ENCODE results near the gene DSE.

Gene DSE

DNA sequence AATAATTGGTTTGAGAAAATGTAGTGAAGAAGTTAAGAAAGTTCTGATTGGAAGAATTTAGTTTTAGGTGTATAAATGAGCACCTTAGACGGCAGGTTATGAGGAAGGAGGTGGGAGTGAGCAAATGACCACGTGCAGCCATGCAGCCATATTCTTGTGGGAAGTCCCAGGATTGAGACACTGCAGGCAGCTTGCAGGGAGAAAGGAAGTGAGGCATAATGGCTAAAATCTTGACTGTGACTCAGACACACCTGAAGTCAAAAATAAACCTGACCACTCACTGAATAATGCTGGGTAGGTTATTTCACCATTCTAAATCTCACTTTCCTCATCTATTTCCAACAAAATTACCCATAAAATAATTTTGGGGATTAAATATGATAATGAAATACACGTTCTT is 16.6 kb downstream of the DSE start:
- no peak for DNase-seq (ENCODE audit: low read depth)

- no peak for DNase-seq (ENCODE audit: low read depth)
Observed at GRCh38 chr6:116388924-116389323, 18.2 kb downstream of the DSE start.

DNA sequence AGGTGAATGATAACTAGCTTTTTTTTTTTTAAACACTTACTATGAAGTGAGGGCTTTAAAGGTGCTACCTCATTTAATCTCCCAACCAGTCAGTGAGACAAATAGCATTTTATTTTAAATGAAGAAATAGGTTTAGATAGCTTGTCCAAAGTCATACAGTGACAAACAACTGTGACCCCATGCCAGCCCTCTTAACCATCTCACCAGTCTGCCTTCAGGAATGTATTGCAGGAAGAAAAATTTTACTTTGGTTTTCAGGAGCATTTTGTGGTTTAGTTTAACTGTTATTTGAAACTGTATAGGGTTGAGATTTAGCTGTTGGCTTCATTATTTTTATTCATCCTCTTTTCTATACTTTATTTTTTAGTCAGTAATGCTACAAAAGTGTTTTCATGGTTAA is 18.6 kb downstream of the DSE start:
- DNase-seq (ENCODE audit: low read depth): no peak

DNA sequence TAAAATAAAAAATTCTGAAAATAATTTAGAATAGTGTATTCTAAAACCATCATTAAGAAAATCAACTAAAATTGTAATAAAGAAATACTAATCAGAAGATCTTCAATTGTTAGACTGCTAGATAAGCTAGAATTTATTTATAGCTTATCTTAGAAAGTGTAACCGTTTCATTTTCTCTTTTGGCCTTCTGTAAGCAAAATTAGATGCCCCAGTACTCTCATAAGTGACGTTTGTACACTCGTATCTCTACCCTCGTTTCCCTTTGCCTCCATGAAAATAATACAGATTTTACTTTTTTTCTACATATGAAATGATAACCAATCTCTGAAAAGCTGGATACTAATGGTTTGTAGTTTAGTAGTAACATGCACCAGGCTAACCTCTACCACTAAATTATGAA is 19.8 kb downstream of the DSE start:
- DNase-seq (ENCODE audit: low read depth): no peak

DNA sequence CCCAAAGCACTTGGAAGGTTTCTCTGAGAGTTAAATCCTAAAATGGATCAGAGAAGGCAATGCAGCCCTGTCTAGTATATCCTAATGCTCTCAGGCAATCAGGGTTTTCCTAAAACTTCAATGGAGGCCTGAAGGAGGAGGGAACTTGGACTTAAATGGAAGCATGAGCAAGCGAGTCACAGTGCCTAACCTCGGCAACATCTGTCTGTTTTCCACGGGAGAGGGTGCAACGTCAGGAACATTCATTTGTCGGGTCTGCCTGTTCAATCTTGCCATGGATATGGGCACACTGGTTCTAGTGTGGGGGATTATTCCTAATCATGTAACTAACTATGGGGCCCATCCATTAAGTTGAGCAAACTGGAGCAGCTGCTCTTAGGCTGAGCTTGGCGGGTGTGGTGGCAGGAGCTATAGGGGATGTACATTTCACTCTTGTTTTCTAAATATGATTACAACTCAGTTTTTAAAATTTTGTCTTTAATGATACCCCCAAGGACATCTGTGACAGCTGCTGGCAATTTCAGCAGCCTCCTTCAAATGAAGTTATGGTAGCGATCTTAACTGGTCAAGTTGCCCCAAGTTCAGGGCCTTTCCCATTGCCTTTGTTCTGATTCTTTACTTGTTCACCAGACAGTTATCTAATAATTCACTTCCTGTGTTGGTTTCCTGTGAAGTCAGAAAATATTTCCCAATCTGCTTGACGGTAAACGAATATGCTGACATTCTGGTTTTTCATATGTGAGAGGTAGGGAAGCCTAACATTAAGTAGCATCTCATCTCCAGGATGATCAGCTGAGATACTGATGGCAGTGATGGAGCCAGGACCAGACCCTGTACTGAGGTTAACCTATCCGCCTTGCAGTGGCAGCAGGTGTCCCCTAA is 21.6 kb downstream of the DSE start:
- DNase-seq (ENCODE audit: low read depth): no peak

DNA sequence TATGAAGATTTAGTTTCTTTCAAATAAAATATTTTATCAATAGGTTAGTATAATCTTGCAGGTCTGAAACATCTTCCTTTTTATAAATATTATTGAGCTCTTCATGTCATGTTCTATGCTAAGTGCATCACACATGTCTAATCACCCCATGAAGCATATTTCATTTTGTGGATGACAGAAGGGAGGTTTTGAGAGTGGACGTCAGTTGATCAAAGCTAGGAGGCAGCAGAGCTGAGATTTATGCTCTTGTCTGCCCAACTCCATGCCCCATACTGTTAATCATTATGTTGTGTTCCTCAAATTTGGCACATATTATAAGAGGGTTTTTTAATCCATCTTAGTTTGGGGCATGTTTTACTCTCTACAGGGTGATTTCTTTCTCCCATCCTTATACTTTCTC is 22.7 kb downstream of the DSE start:
- DNase-seq (ENCODE audit: low read depth): no peak

GRCh38 chr6:116395647-116396046 is 24.9 kb downstream of the DSE start:
- DNase-seq (ENCODE audit: low read depth): no peak

GRCh38 chr6:116396441-116396840 is 25.7 kb downstream of the DSE start:
- no peak for DNase-seq (ENCODE audit: low read depth)

GRCh38 chr6:116397914-116398313 is 27.2 kb downstream of the DSE start:
- no peak for DNase-seq (ENCODE audit: low read depth)

DNA sequence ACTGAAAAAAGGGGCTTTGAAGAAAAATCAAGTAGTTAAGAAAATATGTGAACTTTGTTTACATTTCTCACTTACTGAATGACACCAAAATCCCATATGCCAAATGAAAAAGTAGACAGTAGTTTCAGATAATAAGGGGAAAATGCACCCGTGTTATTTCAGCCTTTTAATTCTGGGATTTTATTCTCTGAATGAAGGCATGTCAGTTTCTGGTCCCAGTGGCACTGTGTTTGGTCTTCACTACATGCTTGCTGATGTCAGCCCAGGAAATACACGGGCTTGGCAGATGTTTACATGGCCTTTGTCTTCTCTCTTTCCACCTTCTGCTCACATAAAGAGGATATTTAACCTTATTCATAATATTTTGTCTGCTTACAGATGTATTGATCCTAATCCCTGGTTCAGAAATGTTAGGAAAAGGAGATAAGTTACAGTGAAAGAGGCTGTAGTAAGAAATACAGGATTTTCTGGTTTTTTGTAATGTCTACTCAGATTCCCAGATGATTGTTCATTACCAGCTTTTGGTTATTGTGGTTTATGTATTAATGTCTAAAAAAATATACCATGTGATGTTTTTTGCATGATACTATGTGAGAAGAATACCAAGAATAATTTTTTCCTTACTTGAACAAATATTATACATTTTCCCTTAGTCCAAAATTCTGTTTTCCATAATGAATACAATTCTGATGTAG is 27.7 kb downstream of the DSE start:
- no peak for DNase-seq (ENCODE audit: low read depth)

- DNase-seq (ENCODE audit: low read depth): no peak
Observed at GRCh38 chr6:116399287-116399686, 28.5 kb downstream of the DSE start.

DNA sequence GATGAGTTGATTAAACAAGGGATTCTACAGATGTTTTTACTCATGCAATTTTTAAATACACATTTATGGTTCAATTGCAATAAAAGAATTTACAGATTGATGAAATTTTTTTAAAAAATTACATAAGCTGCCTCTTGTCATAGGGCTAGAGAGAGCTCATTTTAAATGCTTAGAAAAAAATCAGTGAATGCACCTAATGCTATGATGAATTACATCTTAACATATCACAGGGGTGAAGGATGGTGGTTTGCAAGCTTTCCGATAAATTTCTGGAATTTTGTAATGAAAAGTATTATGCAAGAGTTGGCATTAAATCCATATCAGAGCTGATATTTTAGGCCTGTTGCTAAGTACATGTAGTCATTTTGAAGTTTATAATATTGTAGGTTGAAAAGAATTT is 29.6 kb downstream of the DSE start:
- DNase-seq (ENCODE audit: low read depth): no peak

DNA sequence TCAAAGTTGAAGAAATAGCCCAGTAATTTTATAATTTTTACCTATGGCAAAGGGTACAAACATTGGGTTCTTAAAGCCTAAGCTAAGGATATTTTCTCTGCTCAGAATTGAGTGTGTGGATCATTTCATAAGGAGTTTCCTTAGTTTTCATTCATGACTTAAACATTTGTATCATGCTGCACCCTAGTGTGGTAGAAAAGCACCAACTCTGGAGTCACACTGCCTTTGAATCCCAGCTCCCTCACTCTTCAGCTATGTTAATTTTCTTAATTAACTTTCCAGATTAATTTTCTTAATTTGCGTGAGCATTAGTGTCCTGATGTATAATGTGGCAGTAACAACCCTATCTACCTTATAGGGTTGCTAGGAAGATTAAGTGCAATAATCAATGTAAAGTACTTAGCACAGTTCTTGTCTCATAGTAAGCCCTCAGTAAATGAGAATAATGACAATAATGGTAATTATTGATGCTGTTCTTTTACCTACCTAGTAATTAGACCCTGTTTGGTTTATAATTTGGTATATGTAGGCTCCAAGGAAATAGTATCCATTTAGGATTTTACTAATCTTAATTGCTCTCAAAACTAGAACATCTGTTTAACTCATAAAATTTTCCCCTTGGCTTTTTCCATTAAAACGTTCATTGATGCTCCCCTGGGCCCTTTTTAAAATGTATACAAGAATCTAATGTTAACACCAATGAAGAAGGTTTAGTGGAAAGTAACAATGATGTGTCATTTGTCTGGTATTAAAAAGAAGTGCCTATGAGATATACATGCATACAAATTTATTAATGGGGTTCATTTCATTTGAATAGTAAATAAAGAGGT is 31.6 kb downstream of the DSE start:
- DNase-seq (ENCODE audit: low read depth): no peak

DNA sequence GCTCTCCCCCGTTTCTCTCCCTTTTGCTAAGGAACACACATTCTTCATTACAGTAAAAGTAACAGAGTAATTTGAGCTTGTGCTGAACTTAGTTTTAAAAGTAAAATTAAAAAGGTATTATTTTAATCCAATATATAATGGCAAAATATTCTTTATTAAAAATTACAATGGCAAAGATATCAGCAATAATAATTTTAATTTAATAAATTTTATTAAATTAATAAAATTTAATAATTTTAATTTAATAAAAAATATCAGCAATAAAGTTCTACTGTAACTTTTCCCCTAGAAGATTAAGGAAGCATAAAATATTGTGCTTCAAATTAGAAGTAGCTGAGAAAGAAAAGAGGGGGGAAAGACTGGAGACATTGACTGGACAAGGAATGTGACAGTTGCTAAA is 32.5 kb downstream of the DSE start:
- DNase-seq (ENCODE audit: low read depth): no peak

- DNase-seq (ENCODE audit: low read depth): no peak
Observed at GRCh38 chr6:116404696-116405095, 33.9 kb downstream of the DSE start.

DNA sequence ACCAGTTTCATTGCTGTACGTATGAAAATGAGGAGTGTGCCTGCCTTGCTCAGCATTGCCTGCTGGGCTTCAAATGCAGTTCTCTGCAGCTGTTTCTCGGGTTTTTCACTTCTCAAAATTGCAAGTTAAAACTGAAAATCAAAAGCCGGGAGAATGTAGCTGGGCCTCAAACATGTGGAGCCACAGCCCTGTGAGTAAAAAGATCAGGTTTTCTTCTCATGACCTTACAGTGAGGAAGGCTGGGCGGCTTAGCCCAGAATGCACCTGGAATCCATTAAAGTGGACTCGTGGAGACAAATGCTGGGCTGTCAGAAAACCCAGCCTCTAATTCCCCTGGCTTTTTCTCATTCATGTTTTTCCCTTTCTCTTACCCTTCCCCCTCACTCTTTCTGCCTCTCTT is 34.4 kb downstream of the DSE start:
- no peak for DNase-seq (ENCODE audit: low read depth)

- DNase-seq (ENCODE audit: low read depth): no peak
Observed at GRCh38 chr6:116405652-116406356, 35.1 kb downstream of the DSE start.

DNA sequence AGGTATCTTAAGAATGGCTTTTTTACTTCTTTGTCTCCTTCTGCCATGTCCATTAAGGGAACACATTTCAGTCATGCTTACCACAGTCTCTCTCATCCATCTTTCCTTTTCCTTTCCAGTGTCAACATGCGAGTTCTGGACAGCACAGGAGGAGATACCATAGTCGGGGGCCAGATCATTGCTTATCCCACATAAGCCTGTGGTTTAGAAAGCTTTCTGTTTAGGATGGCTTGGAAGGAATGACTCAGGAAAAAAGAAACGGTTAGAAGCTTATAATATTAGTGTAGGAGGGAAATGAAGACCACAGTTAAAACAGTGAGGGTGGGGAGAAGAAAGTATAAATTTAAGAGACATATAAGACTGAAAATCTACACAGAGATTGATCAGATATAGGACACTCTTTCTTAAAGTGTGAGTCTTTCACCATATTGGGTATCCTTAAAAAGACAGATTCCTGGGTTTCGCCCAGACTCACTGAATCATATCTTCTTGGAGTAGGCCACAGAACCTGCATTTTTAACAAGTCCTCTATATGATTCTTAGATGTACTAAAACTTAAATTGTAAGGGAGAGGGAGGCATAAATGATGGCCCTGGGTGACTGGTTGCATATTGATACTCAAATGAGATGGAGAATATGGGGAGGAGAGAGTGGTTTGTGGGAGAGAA is 36.1 kb downstream of the DSE start:
- DNase-seq (ENCODE audit: low read depth): no peak

- no peak for DNase-seq (ENCODE audit: low read depth)
Observed at GRCh38 chr6:116408491-116408890, 37.7 kb downstream of the DSE start.

DNA sequence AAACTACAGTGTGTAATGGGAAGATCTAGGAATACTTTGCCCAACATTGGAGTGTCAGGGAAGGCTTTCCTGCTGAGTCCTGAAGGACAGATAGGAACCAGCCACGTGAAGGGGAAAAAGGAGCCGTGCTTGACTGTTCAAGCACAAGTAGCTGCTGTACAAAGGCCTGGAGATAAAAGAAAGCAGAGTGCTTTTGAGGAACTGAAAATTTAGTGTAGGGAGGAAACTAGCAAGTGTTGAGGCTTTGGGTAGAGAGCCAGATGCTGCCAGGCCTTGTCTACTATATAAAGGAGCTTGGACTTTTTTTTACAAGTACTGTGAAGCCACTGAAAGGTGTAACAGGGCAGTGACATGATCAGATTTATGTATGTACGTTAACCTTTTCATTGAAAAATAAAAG is 39.0 kb downstream of the DSE start:
- DNase-seq (ENCODE audit: low read depth): no peak

- no peak for DNase-seq (ENCODE audit: low read depth)
Observed at GRCh38 chr6:116411284-116411623, 40.5 kb downstream of the DSE start.

- DNase-seq (ENCODE audit: low read depth): no peak
Observed at GRCh38 chr6:116412270-116412669, 41.5 kb downstream of the DSE start.
